Ovary (tissue), 10 donors: ENCODE data around the gene CDC25B. TPM values are rescaled to one million over a fixed set of nuclear protein-coding genes. Genes with fewer than 3 reads are reported as not detected.

Experiments
- DNase-seq, 5 donors: peaks; one replicate each; pipeline ENCODE4 v3.0.0-alpha.2; 2019 to 2020
- H3K27ac ChIP-seq, 2 donors: fragments of 200-600 bp; one replicate each; pipeline versions ENCODE4 v1.5.1 to v1.8.0; 2019 to 2022
- H3K27me3 ChIP-seq: fragments of 200-600 bp; one replicate; pipeline ENCODE4 v1.8.0; 2022
- H3K36me3 ChIP-seq: fragments of 200-600 bp; sonication (generic); one replicate; pipeline ENCODE4 v1.5.1; 2019
- H3K4me1 ChIP-seq: one replicate; pipeline ENCODE4 v1.8.1; 2013; ENCODE audit warnings: mild to moderate bottlenecking, moderate library complexity; ENCODE audit not compliant: insufficient read depth
- H3K4me3 ChIP-seq: fragments of 200-600 bp; sonication (generic); one replicate; pipeline ENCODE4 v1.5.1; 2017
- H3K9me3 ChIP-seq, 2 donors: fragments of 200-600 bp in 1 of 2; sonication (generic) in 1 of 2; one replicate each; pipeline versions ENCODE4 v1.5.1 to v1.8.1; 2013 to 2019; ENCODE audit warnings: mild to moderate bottlenecking in 1 of 2, moderate library complexity in 1 of 2
- CTCF ChIP-seq, 3 donors: fragments of 450-650 bp in 2 of 3; fragments of 200-600 bp in 1 of 3; IDR thresholded peaks; one replicate each; pipeline versions ENCODE4 v1.5.1 to v1.8.0; 2016 to 2022; ENCODE audit warnings: antibody characterized with exemption in 3 of 3, mild to moderate bottlenecking in 1 of 3
- EP300 ChIP-seq: sonication (generic); formaldehyde crosslinking; IDR thresholded peaks from one replicate; pipeline ENCODE4 v1.6.1; 2017; ENCODE audit warnings: antibody characterized with exemption
- POLR2A ChIP-seq: fragments of 450-650 bp; IDR thresholded peaks from one replicate; pipeline ENCODE4 v1.6.1; 2017; ENCODE audit warnings: antibody characterized with exemption, mild to moderate bottlenecking, moderate library complexity
- WGBS, 3 donors: extraction: QIAGEN DNeasy Blood & Tissue Kit in 1 of 3; methylation state at CpG; one replicate each; pipeline versions ENCODE4 v1.1.5 to v1.1.7; 2013 to 2017; 5-methylcytosine and 5-hydroxymethylcytosine counted together
- intact Hi-C, 4 donors: fragments of 100-400 bp; cut with DNase I; formaldehyde crosslinking; loops; one replicate each; pipeline versions ENCODE4 v1.11.0 to v1.15.1; 2022 to 2023
- long read RNA-seq, 3 donors: library from polyadenylated mRNA in 2 of 3; unstranded in 2 of 3; transcript quantifications; one replicate each; pipeline ENCODE4 v2.0.0 and lab custom pipeline, GENCODE V29; 2021 to 2026
- polyA plus RNA-seq, 2 donors: library from polyadenylated mRNA; stranded (reverse); fragments of 200-250 nt in 1 of 2; fragments of 350-450 nt in 1 of 2; fragmentation: Illumina TruSeq in 1 of 2; extraction: RNeasy Lipid Tissue Mini Kit (QIAGEN cat#74804) in 1 of 2; gene quantifications; one replicate each; pipeline ENCODE4 v1.2.3, GENCODE V29; 2013 to 2014
- total RNA-seq, 7 donors: library from RNA; depleted of rRNA in 2 of 7; stranded (reverse); fragments of >200 nt in 2 of 7; fragmentation: NEBNext Ultra II Directional in 3 of 7; extraction: Animal tissue kit (Norgen Biotek cat#: 25700) in 3 of 7; gene quantifications; one replicate each; pipeline versions ENCODE4 v1.1.0 to v1.2.4, GENCODE V29; 2016 to 2023
- donor health status: DM: no; HTN: no; CAD: no; lungs with moderate emphysema.
- donor health status: DM: no; HTN: no; CAD: no.
- donor health status: Bipolar disorder and iron deficiency.
- donor health status: DM: yes; HTN: yes; CAD: no.
- donor health status: DM: no; HTN: no; CAD: no.
- donor health status: DM: yes; HTN: yes; CAD: no.

The CDC25B gene
- total RNA-seq (10 to 100 TPM; 19.1 to 47.8 (median 35.6) TPM), polyA plus RNA-seq (10 to 100 TPM; 17.9 to 29.0 TPM)
- long read RNA-seq, donor 1, transcript CDC25B-201 (16 exons, 3,597 nt): major isoform, 17 of 87 reads
- long read RNA-seq, donor 1, partial matches to known transcripts: 49 of 87 reads
- long read RNA-seq, donor 1, other reads (novel, unspliced or antisense): 14 of 87 reads
- long read RNA-seq, donor 2, transcript CDC25B-201 (16 exons, 3,597 nt): major isoform, 9 of 10 reads
- long read RNA-seq, donor 2, partial matches to known transcripts: 0 of 10 reads
- long read RNA-seq, donor 2, other reads (novel, unspliced or antisense): 0 of 10 reads
- long read RNA-seq, donor 3, transcript CDC25B-201 (16 exons, 3,597 nt): major isoform, 10 of 71 reads
- long read RNA-seq, donor 3, partial matches to known transcripts: 44 of 71 reads
- long read RNA-seq, donor 3, other reads (novel, unspliced or antisense): 11 of 71 reads

DNA sequence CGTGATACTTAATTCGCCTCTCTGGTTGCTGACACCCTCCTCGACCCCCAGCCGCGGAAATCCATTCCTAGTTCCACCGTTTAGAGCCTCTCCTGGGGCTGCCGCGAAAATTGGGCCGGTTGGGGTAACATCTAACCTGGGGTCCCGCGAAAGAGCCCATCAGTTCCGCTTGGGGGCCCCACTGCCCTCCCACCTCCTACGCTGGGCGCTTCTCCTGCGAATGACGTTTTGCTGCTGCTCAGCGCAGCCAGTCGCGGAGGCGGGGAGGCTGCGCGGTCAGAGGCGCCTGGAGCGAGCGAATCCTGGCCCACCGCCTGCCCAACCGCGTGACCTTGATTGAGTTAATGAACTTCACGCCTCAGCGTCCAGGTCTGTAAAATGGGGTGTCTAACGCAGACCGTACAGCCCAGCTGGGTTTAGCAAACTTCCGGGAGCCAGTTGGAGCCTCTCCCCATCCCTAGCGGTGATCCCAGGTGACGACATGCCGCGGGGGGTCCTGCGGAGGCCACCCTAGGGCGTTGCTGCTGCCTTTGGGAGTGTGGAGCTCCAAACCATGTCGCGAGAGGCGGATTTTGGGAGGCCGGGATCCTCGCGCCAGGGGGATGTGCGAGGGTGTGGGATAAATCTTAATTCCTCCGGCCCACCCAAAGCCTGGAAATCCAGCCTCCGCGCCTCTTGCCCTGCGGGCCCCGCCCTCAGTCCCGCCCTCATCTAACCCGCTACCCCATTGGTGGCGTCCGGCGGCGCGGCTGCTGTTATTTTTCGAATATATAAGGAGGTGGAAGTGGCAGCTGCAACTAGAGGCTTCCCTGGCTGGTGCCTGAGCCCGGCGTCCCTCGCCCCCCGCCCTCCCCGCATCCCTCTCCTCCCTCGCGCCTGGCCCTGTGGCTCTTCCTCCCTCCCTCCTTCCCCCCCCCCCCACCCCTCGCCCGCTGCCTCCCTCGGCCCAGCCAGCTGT, at the start of gene CDC25B:
Gene CDC25B, plus strand, starts transcription at position 800 of the 958 bp plus-strand sequence. CDS start 222 bp downstream, outside the sequence.
- WGBS, 3 donors: 1% methylated on average over 62 to 69 of the region's 69 CpGs
- H3K36me3 ChIP-seq: no peaks in the 10 kb centered on the region
- peaks cover 2% of the 10 kb centered on the region for H3K4me1 ChIP-seq
- intact Hi-C loops: no loop called here
- peak within 1 kb of the TSS; percentile 85 to 92 for H3K27ac ChIP-seq
- H3K27me3 ChIP-seq: no peaks in the 10 kb centered on the region
- DNase-seq: peak; percentile 94 to 96 (median 94)
- TF ChIP-seq EP300 (no peak), POLR2A (peak; percentile 63), CTCF (IDR thresholded peaks at IDR 0.05) (peak in 2 of 3 donors; percentile 78 to 86)
- no peaks in the 10 kb centered on the region for H3K9me3 ChIP-seq
- peak within 1 kb of the TSS; percentile 47 for H3K4me3 ChIP-seq

GRCh38 chr20:3747471-3747870, 48.6 kb upstream of the CDC25B start:
- no peaks in the 10 kb centered on the region for H3K36me3 ChIP-seq
- intact Hi-C loops: no loop called here
- H3K27ac ChIP-seq: no peak overlapping the region
- TF ChIP-seq EP300 (no peak), CTCF (IDR thresholded peaks at IDR 0.05) (no peak), POLR2A (no peak)
- WGBS, 3 donors: 61 to 70% (median 69%) methylated on average over 2 of the region's 2 CpGs
- no peak overlapping the region for H3K4me3 ChIP-seq
- no peaks in the 10 kb centered on the region for H3K4me1 ChIP-seq
- DNase-seq: no peak
- H3K27me3 ChIP-seq: no peaks in the 10 kb centered on the region
- no peaks in the 10 kb centered on the region for H3K9me3 ChIP-seq

GRCh38 chr20:3748073-3748472, 48.0 kb upstream of the CDC25B start:
- H3K36me3 ChIP-seq: no peaks in the 10 kb centered on the region
- no peaks in the 10 kb centered on the region for H3K4me1 ChIP-seq
- DNase-seq: no peak
- intact Hi-C loops: no loop called here
- WGBS, 3 donors: 81 to 86% (median 82%) methylated on average over 14 to 16 of the region's 16 CpGs
- no peaks in the 10 kb centered on the region for H3K27me3 ChIP-seq
- no peak for TF ChIP-seq EP300
- no peak for TF ChIP-seq CTCF (IDR thresholded peaks at IDR 0.05)
- TF ChIP-seq POLR2A: no peak
- no peaks in the 10 kb centered on the region for H3K9me3 ChIP-seq
- no peak overlapping the region for H3K27ac ChIP-seq
- no peak overlapping the region for H3K4me3 ChIP-seq

GRCh38 chr20:3749087-3749688, 46.9 kb upstream of the CDC25B start:
- no peaks in the 10 kb centered on the region for H3K36me3 ChIP-seq
- DNase-seq: no peak
- intact Hi-C loops: no loop called here
- no peak overlapping the region for H3K4me3 ChIP-seq
- no peaks in the 10 kb centered on the region for H3K4me1 ChIP-seq
- H3K27me3 ChIP-seq: no peaks in the 10 kb centered on the region
- TF ChIP-seq EP300: no peak
- no peak for TF ChIP-seq CTCF (IDR thresholded peaks at IDR 0.05)
- no peak for TF ChIP-seq POLR2A
- no peaks in the 10 kb centered on the region for H3K9me3 ChIP-seq
- no peak overlapping the region for H3K27ac ChIP-seq
- WGBS, 3 donors: 76 to 83% (median 78%) methylated on average over 23 to 24 of the region's 24 CpGs
